Thyroid gland (tissue), 4 donors: ENCODE measurements around the gene UST. TPM values are rescaled to one million over a fixed set of nuclear protein-coding genes. Genes with fewer than 3 reads are reported as not detected.

Experiments used
- DNase-seq, 2 donors: peaks; one replicate each; pipeline ENCODE4 v3.0.0-alpha.2; 2019
- H3K27ac ChIP-seq, 3 donors: fragments of 200-600 bp; sonication (generic); 1 replicate in 2 of 3; 2 replicates in 1 of 3; pipeline ENCODE4 v1.5.1; 2016 to 2019; ENCODE audit warnings: mild to moderate bottlenecking in 1 of 3, moderate library complexity in 1 of 3
- H3K27me3 ChIP-seq: fragments of 200-600 bp; sonication (generic); one replicate; pipeline ENCODE4 v1.5.1; 2019
- H3K36me3 ChIP-seq, 2 donors: fragments of 200-600 bp; sonication (generic); one replicate each; pipeline ENCODE4 v1.5.1; 2016 to 2019
- H3K4me1 ChIP-seq, 2 donors: fragments of 200-600 bp; sonication (generic); one replicate each; pipeline ENCODE4 v1.5.1; 2017 to 2019
- H3K4me3 ChIP-seq, 3 donors: fragments of 200-600 bp; sonication (generic); replicated peaks in 1 of 3; 1 replicate in 2 of 3; 2 replicates in 1 of 3; pipeline ENCODE4 v1.5.1; 2016; ENCODE audit warnings: mild to moderate bottlenecking in 1 of 3
- H3K9me3 ChIP-seq: fragments of 200-600 bp; sonication (generic); one replicate; pipeline ENCODE4 v1.5.1; 2017
- POLR2A ChIP-seq, 2 donors: fragments of 450-650 bp; IDR thresholded peaks; one replicate each; pipeline ENCODE4 v1.6.1; 2017; ENCODE audit warnings: antibody characterized with exemption in 2 of 2, mild to moderate bottlenecking in 2 of 2, moderate library complexity in 1 of 2
- WGBS, 2 donors: methylation state at CpG; one replicate each; pipeline ENCODE4 v1.1.5; 2017; 5-methylcytosine and 5-hydroxymethylcytosine counted together
- intact Hi-C: fragments of 100-400 bp; cut with DNase I; formaldehyde crosslinking; loops from one replicate; pipeline ENCODE4 v1.15.1; 2023
- total RNA-seq, 4 donors: library from RNA; depleted of rRNA; stranded (reverse); fragments of >200 nt; gene quantifications; one replicate each; pipeline ENCODE4 v1.2.3, GENCODE V29; 2016
- TF ChIP-seq, protein P1 (sequence below), 6 experiments: fragments of 200-600 bp in 3 of 6; fragments of 450-650 bp in 3 of 6; sonication (generic) in 3 of 6; IDR thresholded peaks; one replicate each; pipeline ENCODE4 v1.5.1; 2016 to 2019; ENCODE audit warnings: antibody characterized with exemption in 6 of 6, mild to moderate bottlenecking in 2 of 6, inconsistent platforms in 1 of 6, moderate library complexity in 1 of 6

Gene UST, protein sequence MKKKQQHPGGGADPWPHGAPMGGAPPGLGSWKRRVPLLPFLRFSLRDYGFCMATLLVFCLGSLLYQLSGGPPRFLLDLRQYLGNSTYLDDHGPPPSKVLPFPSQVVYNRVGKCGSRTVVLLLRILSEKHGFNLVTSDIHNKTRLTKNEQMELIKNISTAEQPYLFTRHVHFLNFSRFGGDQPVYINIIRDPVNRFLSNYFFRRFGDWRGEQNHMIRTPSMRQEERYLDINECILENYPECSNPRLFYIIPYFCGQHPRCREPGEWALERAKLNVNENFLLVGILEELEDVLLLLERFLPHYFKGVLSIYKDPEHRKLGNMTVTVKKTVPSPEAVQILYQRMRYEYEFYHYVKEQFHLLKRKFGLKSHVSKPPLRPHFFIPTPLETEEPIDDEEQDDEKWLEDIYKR
- total RNA-seq: 10 to 100 TPM; 73.4 to 91.2 (median 81.4) TPM

DNA sequence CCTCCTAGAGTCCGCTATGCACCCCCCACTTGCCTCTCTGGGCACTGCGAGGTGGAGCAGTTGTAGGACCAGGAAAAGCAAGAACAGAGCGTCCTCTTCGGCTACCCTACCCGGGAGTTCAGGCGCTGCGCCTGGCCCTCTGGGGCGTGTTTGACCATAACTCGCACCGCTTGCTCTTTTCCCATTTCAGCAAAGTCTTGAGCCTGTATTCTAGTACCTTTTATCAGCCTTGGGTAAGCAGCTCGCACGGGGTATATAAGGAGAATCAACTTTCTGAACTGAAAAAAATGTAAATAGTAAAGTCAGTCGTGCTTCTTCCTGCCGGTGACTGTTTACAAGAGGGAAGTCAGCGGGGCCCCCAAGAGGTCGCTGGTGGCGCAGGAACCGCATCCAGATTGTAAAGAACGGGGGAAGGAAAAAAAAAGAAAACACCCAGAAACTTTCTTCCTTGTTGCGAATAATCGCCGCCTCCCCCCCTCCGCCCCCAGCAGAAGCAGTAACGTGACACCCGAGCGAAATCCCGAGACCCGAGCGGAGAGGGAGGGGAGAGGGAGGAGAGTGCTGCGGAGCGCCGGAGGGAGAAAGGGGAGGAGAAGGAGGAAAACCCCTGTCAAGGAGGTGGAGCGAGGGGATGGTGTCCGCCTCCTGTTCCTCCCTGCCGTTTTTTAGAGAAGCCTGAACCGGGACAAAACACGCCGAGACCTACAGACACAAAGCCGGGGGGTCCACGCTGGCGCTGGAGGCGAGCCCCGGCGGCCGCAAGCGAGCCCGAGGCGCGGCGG, at the start of gene UST:
Gene UST, plus strand, starts transcription at position 668 of the 782 bp plus-strand sequence. CDS start 401 bp downstream, outside the sequence.
- intact Hi-C loops: loop anchor here (5.0 to 10.0 kb wide), 2 partner anchors 172 to 201 kb away; no protein-coding TSS in a partner anchor
- TF ChIP-seq, protein P1, sequence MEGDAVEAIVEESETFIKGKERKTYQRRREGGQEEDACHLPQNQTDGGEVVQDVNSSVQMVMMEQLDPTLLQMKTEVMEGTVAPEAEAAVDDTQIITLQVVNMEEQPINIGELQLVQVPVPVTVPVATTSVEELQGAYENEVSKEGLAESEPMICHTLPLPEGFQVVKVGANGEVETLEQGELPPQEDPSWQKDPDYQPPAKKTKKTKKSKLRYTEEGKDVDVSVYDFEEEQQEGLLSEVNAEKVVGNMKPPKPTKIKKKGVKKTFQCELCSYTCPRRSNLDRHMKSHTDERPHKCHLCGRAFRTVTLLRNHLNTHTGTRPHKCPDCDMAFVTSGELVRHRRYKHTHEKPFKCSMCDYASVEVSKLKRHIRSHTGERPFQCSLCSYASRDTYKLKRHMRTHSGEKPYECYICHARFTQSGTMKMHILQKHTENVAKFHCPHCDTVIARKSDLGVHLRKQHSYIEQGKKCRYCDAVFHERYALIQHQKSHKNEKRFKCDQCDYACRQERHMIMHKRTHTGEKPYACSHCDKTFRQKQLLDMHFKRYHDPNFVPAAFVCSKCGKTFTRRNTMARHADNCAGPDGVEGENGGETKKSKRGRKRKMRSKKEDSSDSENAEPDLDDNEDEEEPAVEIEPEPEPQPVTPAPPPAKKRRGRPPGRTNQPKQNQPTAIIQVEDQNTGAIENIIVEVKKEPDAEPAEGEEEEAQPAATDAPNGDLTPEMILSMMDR (IDR thresholded peaks at IDR 0.05): peak in 5 of 6 experiments; percentile 43 to 74 (median 64)
- peak; percentile 59 to 97 for TF ChIP-seq POLR2A (IDR thresholded peaks at IDR 0.05)
- peak; percentile 95 to 97 for DNase-seq
- Histone ChIP-seq H3K9me3 (no peaks in the 10 kb centered on the region), H3K4me3 (peak within 1 kb of the TSS; percentile 78 to 90 (median 83)), H3K4me1 (peaks cover 20 to 26% of the 10 kb centered on the region in 2 donors), H3K36me3 (no peaks in the 10 kb centered on the region), H3K27ac (peak within 1 kb of the TSS; percentile 91 to 96 (median 94)), H3K27me3 (no peaks in the 10 kb centered on the region)
- 0% methylated on average over 33 to 40 of the region's 50 CpGs for WGBS, 2 donors

DNA sequence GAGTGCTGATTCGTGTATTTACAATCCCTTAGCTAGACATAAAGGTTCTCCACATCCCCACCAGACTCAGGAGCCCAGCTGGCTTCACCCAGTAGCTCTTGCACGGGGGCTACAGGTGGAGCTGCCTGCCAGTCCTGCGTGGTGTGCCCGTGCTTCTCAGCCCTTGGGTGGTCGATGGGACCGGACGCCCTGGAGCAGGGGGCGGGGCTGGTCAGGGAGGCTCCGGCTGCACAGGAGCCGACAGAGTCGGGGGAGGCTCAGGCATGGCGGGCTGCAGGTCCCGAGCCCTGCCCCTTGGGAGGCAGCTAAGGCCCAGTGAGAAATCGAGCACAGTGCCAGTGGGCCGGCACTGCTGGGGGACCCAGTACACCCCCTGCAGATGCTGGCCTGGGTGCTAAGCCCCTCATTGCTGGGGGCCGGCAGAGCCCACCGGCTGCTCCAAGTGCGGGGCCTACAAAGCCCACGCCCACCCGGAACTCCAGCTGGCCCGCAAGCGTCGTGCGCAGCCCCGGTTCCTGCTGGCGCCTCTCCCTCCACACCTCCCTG, 48.9 kb upstream of the UST start:
- no peak for DNase-seq
- Histone ChIP-seq H3K27ac (no peak overlapping the region), H3K4me3 (no peak overlapping the region), H3K27me3 (no peaks in the 10 kb centered on the region), H3K36me3 (no peaks in the 10 kb centered on the region), H3K9me3 (no peaks in the 10 kb centered on the region), H3K4me1 (peaks cover 7 to 16% of the 10 kb centered on the region in 2 donors)
- TF ChIP-seq POLR2A (IDR thresholded peaks at IDR 0.05): no peak
- TF ChIP-seq, protein P1 (IDR thresholded peaks at IDR 0.05): no peak
- 93 to 98% methylated on average over 10 to 11 of the region's 26 CpGs for WGBS, 2 donors
- intact Hi-C loops: no loop called here

DNA sequence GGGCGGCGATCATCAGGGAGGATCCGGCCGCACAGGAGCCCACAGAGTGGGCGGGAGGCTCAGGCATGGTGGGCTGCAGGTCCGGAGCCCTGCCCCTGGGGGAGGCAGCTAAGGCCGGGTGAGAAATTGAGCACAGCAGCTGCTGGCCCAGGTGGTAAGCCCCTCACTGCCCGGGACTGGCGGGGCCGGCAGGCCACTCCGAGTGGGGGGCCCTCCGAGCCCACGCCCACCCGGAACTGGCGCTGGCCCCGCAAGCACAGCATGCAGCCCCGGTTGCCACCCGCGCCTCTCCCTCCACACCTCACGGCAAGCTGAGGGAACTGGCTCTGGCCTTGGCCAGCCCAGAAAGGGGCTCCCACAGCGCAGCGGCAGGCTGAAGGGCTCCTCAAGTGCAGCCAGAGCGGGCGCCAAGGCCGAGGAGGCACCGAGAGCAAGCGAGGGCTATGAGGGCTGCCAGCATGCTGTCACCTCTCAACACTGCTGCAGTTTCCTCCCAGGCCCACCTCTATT, 48.1 kb upstream of the UST start:
- Histone ChIP-seq H3K27me3 (no peaks in the 10 kb centered on the region), H3K27ac (no peak overlapping the region), H3K4me1 (peaks cover 7 to 16% of the 10 kb centered on the region in 2 donors), H3K9me3 (no peaks in the 10 kb centered on the region), H3K4me3 (no peak overlapping the region), H3K36me3 (no peaks in the 10 kb centered on the region)
- TF ChIP-seq POLR2A (IDR thresholded peaks at IDR 0.05): no peak
- TF ChIP-seq, protein P1 (IDR thresholded peaks at IDR 0.05): no peak
- DNase-seq: no peak
- WGBS, 2 donors: 93% methylated on average over 16 of the region's 27 CpGs; no CpG with 5 or more reads in 1 of the 2 donors
- intact Hi-C loops: no loop called here

DNA sequence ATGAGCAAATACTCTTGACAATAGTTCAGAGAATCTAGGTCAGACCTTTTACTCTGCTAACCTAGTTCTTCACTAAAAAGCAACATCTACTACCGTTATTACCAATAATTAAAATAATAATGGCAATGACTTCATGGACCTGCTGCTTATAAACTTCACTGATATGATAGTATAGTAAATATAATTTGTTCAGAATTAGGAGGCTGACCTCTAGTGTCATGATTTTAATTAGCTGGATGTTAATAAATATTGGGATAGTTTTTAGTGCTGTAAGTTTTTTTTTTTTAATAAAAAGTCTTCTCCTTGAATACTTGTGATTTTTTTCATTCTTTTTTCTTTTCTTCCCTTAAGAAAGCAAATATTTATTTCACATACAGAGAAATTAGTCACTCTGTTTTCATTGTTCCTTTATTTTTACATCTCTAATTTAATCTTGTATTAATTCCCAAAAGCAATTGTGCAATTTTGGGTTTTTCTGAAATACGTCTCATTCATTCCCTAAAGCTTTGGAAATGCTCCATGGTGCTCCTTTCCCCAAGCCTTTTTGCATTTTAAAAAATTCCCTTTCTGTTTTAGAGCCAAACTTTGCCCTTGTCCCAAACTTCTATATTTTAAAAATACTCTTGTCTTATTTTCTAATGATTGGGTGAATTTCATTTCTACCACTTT, 46.6 kb upstream of the UST start:
- H3K27me3 ChIP-seq: no peaks in the 10 kb centered on the region
- intact Hi-C loops: no loop called here
- H3K4me3 ChIP-seq: no peak overlapping the region
- 66 to 80% methylated on average over 2 of the region's 2 CpGs for WGBS, 2 donors
- no peaks in the 10 kb centered on the region for H3K36me3 ChIP-seq
- H3K27ac ChIP-seq: peak overlapping the region in 2 of 3 donors; percentile 0 to 48
- H3K9me3 ChIP-seq: no peaks in the 10 kb centered on the region
- peaks cover 7 to 10% of the 10 kb centered on the region in 2 donors for H3K4me1 ChIP-seq
- TF ChIP-seq POLR2A (IDR thresholded peaks at IDR 0.05): no peak
- TF ChIP-seq, protein P1 (IDR thresholded peaks at IDR 0.05): no peak
- DNase-seq: no peak
